Activated CD8-positive, alpha-beta memory T cell treated with anti-CD3 and anti-CD28 coated beads, Interleukin-2, amount 50 U/mL, for 1 hour (primary cell): Measurements from ENCODE around the gene FARP2.

Experiments used
- DNase-seq: peaks from one replicate; pipeline ENCODE4 v3.0.0-alpha.2; 2020; ENCODE audit errors: extremely low read depth

Gene FARP2

GRCh38 chr2:241485172-241485911 lies 129.3 kb downstream of the FARP2 start:
- DNase-seq: no peak

GRCh38 chr2:241489088-241489487 lies 133.0 kb downstream of the FARP2 start:
- no peak for DNase-seq

- DNase-seq: no peak
Observed at GRCh38 chr2:241489733-241490680, 133.9 kb downstream of the FARP2 start.

- DNase-seq: no peak
Observed at GRCh38 chr2:241490825-241491506, 134.9 kb downstream of the FARP2 start.

GRCh38 chr2:241491549-241492173 lies 135.6 kb downstream of the FARP2 start:
- no peak for DNase-seq

DNA sequence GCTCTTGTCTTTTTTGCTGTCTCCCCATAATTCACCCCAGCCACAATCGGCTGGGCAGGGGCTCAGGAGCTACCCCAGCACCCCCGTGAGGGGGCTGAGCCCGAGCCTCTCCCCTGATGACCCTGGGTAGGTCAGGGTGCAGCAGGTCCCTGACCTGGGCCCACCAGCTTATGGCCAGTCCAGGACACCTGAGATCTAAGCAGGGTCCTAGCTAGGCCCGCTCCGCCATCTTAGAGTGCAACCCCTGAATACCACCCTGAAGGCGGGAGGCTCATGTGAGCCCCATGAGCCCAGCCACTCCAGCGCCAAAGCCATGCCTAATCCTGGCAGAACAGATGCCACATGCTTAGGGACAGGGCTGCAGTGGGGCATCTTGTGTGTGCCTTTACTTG lies 136.1 kb downstream of the FARP2 start:
- DNase-seq: no peak

- no peak for DNase-seq
Observed at GRCh38 chr2:241493092-241493491, 137.0 kb downstream of the FARP2 start.

GRCh38 chr2:241494311-241494908 lies 138.3 kb downstream of the FARP2 start:
- no peak for DNase-seq

- DNase-seq: no peak
Observed at GRCh38 chr2:241495172-241496002, 139.3 kb downstream of the FARP2 start.

- DNase-seq: no peak
Observed at GRCh38 chr2:241496003-241496707, 140.1 kb downstream of the FARP2 start.

- no peak for DNase-seq
Observed at GRCh38 chr2:241496904-241497877, 141.1 kb downstream of the FARP2 start.

- DNase-seq: no peak
Observed at GRCh38 chr2:241498115-241499070, 142.3 kb downstream of the FARP2 start.

DNA sequence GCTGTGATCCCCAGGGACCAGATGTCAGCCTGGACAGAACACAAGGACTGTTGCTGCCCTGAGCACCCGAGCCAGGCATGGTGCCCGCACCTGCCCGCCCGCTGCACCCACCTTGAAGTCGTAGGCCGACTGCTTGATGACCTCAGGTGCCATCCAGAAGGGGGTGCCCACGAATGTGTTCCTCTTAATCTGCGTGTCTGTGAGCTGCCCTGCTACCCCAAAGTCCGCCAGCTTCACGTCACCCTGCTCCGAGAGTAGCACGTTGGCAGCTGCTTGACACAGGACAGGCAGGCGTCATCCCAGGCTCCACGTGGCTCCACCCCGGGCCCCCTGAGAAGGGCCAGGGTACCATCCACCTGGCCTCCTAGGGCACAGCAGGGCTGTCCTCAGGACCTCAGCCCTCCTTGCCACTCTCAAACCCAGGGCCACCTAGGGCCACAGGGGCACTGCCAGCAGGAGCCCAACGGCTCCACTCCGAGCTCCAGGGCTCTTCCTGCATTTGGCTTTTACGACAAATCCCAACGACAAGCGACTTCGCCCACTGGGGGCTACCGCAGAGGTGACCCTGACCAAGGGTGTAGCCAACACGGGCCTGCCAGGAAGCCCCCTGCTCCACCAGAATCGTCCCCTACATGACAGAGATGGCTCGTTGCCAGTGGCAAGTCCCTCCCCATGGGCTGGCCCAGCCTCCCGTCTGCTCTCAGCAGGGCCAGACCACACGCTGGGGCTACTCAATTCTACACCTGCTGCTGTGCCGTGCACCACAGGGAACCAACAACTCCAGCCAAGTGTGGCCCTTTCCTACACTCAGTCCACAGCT lies 143.3 kb downstream of the FARP2 start:
- DNase-seq: no peak

GRCh38 chr2:241500016-241500415 lies 143.9 kb downstream of the FARP2 start:
- no peak for DNase-seq

DNA sequence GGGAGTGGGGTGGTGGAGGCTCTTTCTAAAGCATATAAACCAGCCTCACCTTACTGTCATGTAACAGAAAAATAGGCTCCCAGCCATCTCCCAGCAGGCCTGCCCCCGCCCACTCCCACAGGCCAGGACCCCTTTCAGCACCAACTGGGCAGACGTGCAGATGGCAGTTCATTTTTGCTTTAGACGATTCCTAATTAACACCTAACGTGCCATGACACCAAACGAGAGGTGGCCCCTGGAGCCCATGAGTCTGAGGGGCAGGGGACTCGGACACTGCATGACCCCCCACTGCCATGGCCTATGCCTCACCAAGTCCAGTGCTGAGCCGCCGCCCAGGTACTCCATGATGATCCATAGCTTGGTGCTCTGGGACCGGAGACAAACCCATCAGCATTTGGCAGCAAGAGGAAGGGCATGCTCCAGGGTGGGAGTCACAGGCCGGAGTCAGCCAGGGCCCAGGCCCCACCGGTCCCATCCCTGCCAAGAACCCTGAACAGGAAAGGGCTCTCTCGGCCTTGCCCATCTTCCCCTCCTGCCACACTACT lies 144.4 kb downstream of the FARP2 start:
- no peak for DNase-seq

DNA sequence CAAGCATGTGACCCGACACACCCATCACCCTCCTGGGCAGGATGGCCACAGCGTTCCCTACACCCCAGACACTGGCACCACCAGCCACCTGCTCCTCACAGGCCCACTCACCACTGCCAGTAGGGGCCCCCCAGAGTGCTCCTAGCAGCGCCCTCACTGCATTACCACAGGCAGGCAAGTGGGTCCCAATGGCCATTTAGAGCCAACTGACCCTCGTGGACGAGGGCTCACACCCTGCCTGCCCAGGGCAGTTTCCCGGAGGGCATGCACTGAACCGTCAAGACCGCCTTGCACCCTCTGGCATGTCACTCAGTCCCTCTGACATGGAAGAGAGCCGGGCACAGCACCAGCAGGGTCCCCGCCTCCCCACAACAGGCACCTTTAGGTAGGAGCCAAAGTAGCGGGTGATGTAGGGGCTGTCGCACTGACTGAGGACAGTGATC lies 145.0 kb downstream of the FARP2 start:
- no peak for DNase-seq
